Lower lobe of right lung (tissue), 2 donors: ENCODE results near the gene PCDH11Y. TPM values are rescaled to one million over a fixed set of nuclear protein-coding genes. Genes with fewer than 3 reads are reported as not detected.
A peak's percentile ranks its signal among the peaks of the same experiment; 100 is the strongest.
"Not testable (repeated sequence)": the region's sequence is repeated elsewhere in the genome, so short reads cannot be mapped to it uniquely, and the experiment has no call there.

ENCODE experiments used
- ATAC-seq, 2 donors: fragments of 200-7000 bp; cut with Tn5 transposase; one replicate each; pipeline ENCODE4 v1.9.1; 2020 to 2022; ENCODE audit warnings: mild to moderate bottlenecking in 2 of 2, moderate library complexity in 2 of 2
- DNase-seq: peaks from one replicate; pipeline ENCODE4 v3.0.0-alpha.2; 2020
- H3K27ac ChIP-seq: fragments of 200-600 bp; one replicate; pipeline ENCODE4 v1.8.0; 2022
- H3K27me3 ChIP-seq: fragments of 200-600 bp; one replicate; pipeline ENCODE4 v1.8.0; 2022; ENCODE audit warnings: low read depth
- H3K36me3 ChIP-seq: fragments of 200-600 bp; one replicate; pipeline ENCODE4 v1.8.0; 2022; ENCODE audit warnings: mild to moderate bottlenecking
- H3K4me1 ChIP-seq: fragments of 200-600 bp; one replicate; pipeline ENCODE4 v1.8.0; 2022
- H3K4me3 ChIP-seq: fragments of 200-600 bp; one replicate; pipeline ENCODE4 v1.8.0; 2022; ENCODE audit warnings: mild to moderate bottlenecking
- H3K9me3 ChIP-seq: fragments of 200-600 bp; one replicate; pipeline ENCODE4 v1.8.0; 2022
- CTCF ChIP-seq: fragments of 200-600 bp; IDR thresholded peaks from one replicate; pipeline ENCODE4 v1.8.0; 2022; ENCODE audit warnings: antibody characterized with exemption, mild to moderate bottlenecking
- intact Hi-C: fragments of 100-400 bp; cut with DNase I; formaldehyde crosslinking; loops from one replicate; pipeline ENCODE4 v1.11.0; 2022
- long read RNA-seq: library from polyadenylated mRNA; unstranded; transcript quantifications from one replicate; pipeline ENCODE4 v2.0.0, GENCODE V29; 2021
- total RNA-seq: library from RNA; stranded (reverse); fragmentation: NEBNext Ultra II Directional; extraction: Animal tissue kit (Norgen Biotek cat#: 25700); gene quantifications from one replicate; pipeline ENCODE4 v1.2.1, GENCODE V29; 2021
- donor health status: DM: no; HTN: yes; CAD: no; lungs with severe emphysema.

PCDH11Y gene
- total RNA-seq, result 0.30 TPM
- long read RNA-seq, result 0 reads

- DNase-seq (peak; percentile 40), ATAC-seq (peak in 1 of 2 donors; percentile 78)
- intact Hi-C loops, H3K27me3 ChIP-seq, H3K4me3 ChIP-seq, H3K36me3 ChIP-seq, H3K4me1 ChIP-seq, H3K27ac ChIP-seq, H3K9me3 ChIP-seq: not testable (repeated sequence)
Measured at GRCh38 chrY:5000057-5000456, at the start of gene PCDH11Y. Gene PCDH11Y, plus strand, starts transcription at chrY:5000296. Its CDS starts 56,804 bp downstream, at chrY:5057100.

GRCh38 chrY:4967894-4968293 lies 32.2 kb upstream of the PCDH11Y start:
- DNase-seq, H3K9me3 ChIP-seq, H3K36me3 ChIP-seq, intact Hi-C loops, H3K27ac ChIP-seq, ATAC-seq, H3K4me3 ChIP-seq, H3K27me3 ChIP-seq, H3K4me1 ChIP-seq: not testable (repeated sequence)

GRCh38 chrY:4991743-4992400 lies 8.2 kb upstream of the PCDH11Y start:
- ATAC-seq, result peak; percentile 48 to 72
- H3K4me1 ChIP-seq, intact Hi-C loops, H3K27me3 ChIP-seq, DNase-seq, H3K27ac ChIP-seq, H3K36me3 ChIP-seq, H3K9me3 ChIP-seq, H3K4me3 ChIP-seq: not testable (repeated sequence)
- peak; percentile 15 for TF ChIP-seq CTCF

GRCh38 chrY:4994892-4995291 lies 5.2 kb upstream of the PCDH11Y start:
- H3K9me3 ChIP-seq, DNase-seq, H3K27ac ChIP-seq, ATAC-seq, H3K36me3 ChIP-seq, H3K27me3 ChIP-seq, H3K4me3 ChIP-seq, intact Hi-C loops, H3K4me1 ChIP-seq: not testable (repeated sequence)

- intact Hi-C loops, ATAC-seq, H3K4me3 ChIP-seq, H3K9me3 ChIP-seq, H3K36me3 ChIP-seq, DNase-seq, H3K4me1 ChIP-seq, H3K27ac ChIP-seq, H3K27me3 ChIP-seq: not testable (repeated sequence)
Measured at GRCh38 chrY:5002476-5003184, 2.5 kb downstream of the PCDH11Y start.

- not testable (repeated sequence) for H3K27me3 ChIP-seq
Measured at GRCh38 chrY:5038972-5039523, 39.0 kb downstream of the PCDH11Y start.

GRCh38 chrY:5083017-5083416 lies 82.9 kb downstream of the PCDH11Y start:
- H3K27me3 ChIP-seq, H3K36me3 ChIP-seq, H3K9me3 ChIP-seq, H3K4me3 ChIP-seq, H3K4me1 ChIP-seq, intact Hi-C loops, H3K27ac ChIP-seq, ATAC-seq, DNase-seq: not testable (repeated sequence)

More at GRCh38 chrY:5038972-5039523, 39.0 kb downstream of the PCDH11Y start:
- H3K36me3 ChIP-seq, ATAC-seq, H3K4me3 ChIP-seq, H3K27ac ChIP-seq, DNase-seq, H3K4me1 ChIP-seq, H3K9me3 ChIP-seq, intact Hi-C loops: not testable (repeated sequence)

- H3K27ac ChIP-seq, H3K36me3 ChIP-seq, H3K27me3 ChIP-seq, H3K9me3 ChIP-seq, H3K4me1 ChIP-seq, DNase-seq, intact Hi-C loops, ATAC-seq, H3K4me3 ChIP-seq: not testable (repeated sequence)
Measured at GRCh38 chrY:5182998-5183397, 182.9 kb downstream of the PCDH11Y start.

- ATAC-seq, DNase-seq, H3K27ac ChIP-seq, H3K4me1 ChIP-seq, H3K9me3 ChIP-seq, intact Hi-C loops, H3K4me3 ChIP-seq, H3K36me3 ChIP-seq, H3K27me3 ChIP-seq: not testable (repeated sequence)
Measured at GRCh38 chrY:5215116-5215515, 215.0 kb downstream of the PCDH11Y start.

GRCh38 chrY:5324931-5325330 lies 324.8 kb downstream of the PCDH11Y start:
- H3K36me3 ChIP-seq, H3K9me3 ChIP-seq, ATAC-seq, H3K4me1 ChIP-seq, H3K4me3 ChIP-seq, H3K27me3 ChIP-seq, DNase-seq, intact Hi-C loops, H3K27ac ChIP-seq: not testable (repeated sequence)

- DNase-seq, intact Hi-C loops, H3K36me3 ChIP-seq, H3K27me3 ChIP-seq, H3K27ac ChIP-seq, H3K9me3 ChIP-seq, H3K4me1 ChIP-seq, H3K4me3 ChIP-seq, ATAC-seq: not testable (repeated sequence)
Measured at GRCh38 chrY:5342220-5342619, 342.1 kb downstream of the PCDH11Y start.

- H3K4me1 ChIP-seq, H3K36me3 ChIP-seq, ATAC-seq, H3K27me3 ChIP-seq, H3K27ac ChIP-seq, H3K9me3 ChIP-seq, DNase-seq, H3K4me3 ChIP-seq, intact Hi-C loops: not testable (repeated sequence)
Measured at GRCh38 chrY:5543705-5544104, 543.6 kb downstream of the PCDH11Y start.

GRCh38 chrY:5638589-5638988 lies 638.5 kb downstream of the PCDH11Y start:
- not testable (repeated sequence) for H3K36me3 ChIP-seq, H3K27me3 ChIP-seq, DNase-seq

More at GRCh38 chrY:5638589-5638988, 638.5 kb downstream of the PCDH11Y start:
- H3K27ac ChIP-seq, H3K4me1 ChIP-seq, H3K9me3 ChIP-seq, intact Hi-C loops, ATAC-seq, H3K4me3 ChIP-seq: not testable (repeated sequence)
